HEK293 (cell line): Measurements from ENCODE around the gene AURKAIP1.

Experiments
- BCL11A ChIP-seq: fragments of 450-650 bp; formaldehyde crosslinking; IDR thresholded peaks from 2 replicates; pipeline ENCODE4 v1.5.1; 2016; ENCODE audit warnings: low read depth, missing biosample characterization, missing genetic modification characterization
- GLI4 ChIP-seq: fragments of 450-650 bp; formaldehyde crosslinking; IDR thresholded peaks from 2 replicates; pipeline ENCODE4 v1.5.1; 2016; ENCODE audit warnings: missing biosample characterization, missing genetic modification characterization
- MYNN ChIP-seq: fragments of 450-650 bp; formaldehyde crosslinking; IDR thresholded peaks from 2 replicates; pipeline ENCODE4 v1.5.1; 2016; ENCODE audit warnings: missing biosample characterization, missing genetic modification characterization, borderline replicate concordance
- YY1 ChIP-seq: fragments of 450-650 bp; formaldehyde crosslinking; IDR thresholded peaks from 2 replicates; pipeline ENCODE4 v1.5.1; 2018; ENCODE audit warnings: missing biosample characterization, missing genetic modification characterization
- ZNF132 ChIP-seq: fragments of 450-650 bp; formaldehyde crosslinking; IDR thresholded peaks from 2 replicates; pipeline ENCODE4 v1.5.1; 2017; ENCODE audit warnings: missing biosample characterization, missing genetic modification characterization, borderline replicate concordance
- ZNF596 ChIP-seq: fragments of 450-650 bp; IDR thresholded peaks from 2 replicates; pipeline ENCODE4 v1.5.0; 2018; ENCODE audit warnings: missing biosample characterization, mild to moderate bottlenecking, missing genetic modification characterization, moderate library complexity
- ZNF785 ChIP-seq: fragments of 450-650 bp; formaldehyde crosslinking; IDR thresholded peaks from 2 replicates; pipeline ENCODE4 v1.5.1; 2016; ENCODE audit warnings: missing biosample characterization, missing genetic modification characterization
- TF ChIP-seq, protein P1 (sequence below): fragments of 450-650 bp; formaldehyde crosslinking; IDR thresholded peaks from 2 replicates; pipeline ENCODE4 v1.5.1; 2016; ENCODE audit warnings: missing biosample characterization, missing genetic modification characterization
- TF ChIP-seq, protein P2 (sequence below): fragments of 450-650 bp; formaldehyde crosslinking; IDR thresholded peaks from 2 replicates; pipeline ENCODE4 v1.5.1; 2016; ENCODE audit warnings: missing biosample characterization, missing genetic modification characterization

DNA sequence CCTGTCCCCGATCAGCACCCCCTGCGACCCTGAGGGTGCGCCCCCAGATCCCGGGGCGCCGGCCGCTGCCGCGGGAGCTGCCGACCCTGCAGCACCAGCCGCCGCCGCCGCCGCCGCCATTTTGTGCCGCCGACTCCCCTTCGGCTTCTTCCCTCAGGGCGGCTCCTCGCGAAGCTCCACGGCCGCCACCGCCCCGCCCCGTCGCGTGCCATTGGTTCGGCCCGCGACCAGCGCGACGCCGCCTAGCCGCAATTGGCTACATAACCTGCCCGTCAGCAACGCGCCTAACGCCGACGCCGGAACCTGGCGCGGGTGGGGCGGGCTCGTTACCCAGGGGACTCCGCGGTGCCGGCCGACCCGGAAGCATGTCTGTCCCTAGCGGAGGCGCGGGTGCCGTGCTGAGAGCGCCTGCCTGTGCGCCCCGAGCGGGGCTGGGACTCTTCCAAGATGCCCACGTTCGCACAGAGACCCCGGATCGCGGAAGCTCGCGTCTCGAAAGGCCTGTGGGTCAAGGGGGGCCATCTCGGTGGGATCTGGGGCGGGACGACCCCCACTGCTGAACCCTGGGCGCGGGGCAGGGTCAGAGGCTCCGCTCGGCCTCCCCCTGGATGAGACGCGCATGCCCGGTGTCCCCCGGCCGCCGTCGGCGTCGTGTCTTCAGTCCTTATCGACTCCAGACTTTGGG is 24.3 kb upstream of the AURKAIP1 start, which contains the start of gene CCNL2:
- TF ChIP-seq, protein P1, sequence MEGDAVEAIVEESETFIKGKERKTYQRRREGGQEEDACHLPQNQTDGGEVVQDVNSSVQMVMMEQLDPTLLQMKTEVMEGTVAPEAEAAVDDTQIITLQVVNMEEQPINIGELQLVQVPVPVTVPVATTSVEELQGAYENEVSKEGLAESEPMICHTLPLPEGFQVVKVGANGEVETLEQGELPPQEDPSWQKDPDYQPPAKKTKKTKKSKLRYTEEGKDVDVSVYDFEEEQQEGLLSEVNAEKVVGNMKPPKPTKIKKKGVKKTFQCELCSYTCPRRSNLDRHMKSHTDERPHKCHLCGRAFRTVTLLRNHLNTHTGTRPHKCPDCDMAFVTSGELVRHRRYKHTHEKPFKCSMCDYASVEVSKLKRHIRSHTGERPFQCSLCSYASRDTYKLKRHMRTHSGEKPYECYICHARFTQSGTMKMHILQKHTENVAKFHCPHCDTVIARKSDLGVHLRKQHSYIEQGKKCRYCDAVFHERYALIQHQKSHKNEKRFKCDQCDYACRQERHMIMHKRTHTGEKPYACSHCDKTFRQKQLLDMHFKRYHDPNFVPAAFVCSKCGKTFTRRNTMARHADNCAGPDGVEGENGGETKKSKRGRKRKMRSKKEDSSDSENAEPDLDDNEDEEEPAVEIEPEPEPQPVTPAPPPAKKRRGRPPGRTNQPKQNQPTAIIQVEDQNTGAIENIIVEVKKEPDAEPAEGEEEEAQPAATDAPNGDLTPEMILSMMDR (tag by site-specific recombination), result peak; percentile 93
- TF ChIP-seq MYNN (tag by site-specific recombination) (no peak), ZNF132 (tag by site-specific recombination) (no peak), ZNF596 (tag by site-specific recombination) (no peak), BCL11A (tag by site-specific recombination) (no peak), GLI4 (tag by site-specific recombination) (no peak), YY1 (peak; percentile 90), ZNF785 (tag by site-specific recombination) (no peak)
- TF ChIP-seq, protein P2, sequence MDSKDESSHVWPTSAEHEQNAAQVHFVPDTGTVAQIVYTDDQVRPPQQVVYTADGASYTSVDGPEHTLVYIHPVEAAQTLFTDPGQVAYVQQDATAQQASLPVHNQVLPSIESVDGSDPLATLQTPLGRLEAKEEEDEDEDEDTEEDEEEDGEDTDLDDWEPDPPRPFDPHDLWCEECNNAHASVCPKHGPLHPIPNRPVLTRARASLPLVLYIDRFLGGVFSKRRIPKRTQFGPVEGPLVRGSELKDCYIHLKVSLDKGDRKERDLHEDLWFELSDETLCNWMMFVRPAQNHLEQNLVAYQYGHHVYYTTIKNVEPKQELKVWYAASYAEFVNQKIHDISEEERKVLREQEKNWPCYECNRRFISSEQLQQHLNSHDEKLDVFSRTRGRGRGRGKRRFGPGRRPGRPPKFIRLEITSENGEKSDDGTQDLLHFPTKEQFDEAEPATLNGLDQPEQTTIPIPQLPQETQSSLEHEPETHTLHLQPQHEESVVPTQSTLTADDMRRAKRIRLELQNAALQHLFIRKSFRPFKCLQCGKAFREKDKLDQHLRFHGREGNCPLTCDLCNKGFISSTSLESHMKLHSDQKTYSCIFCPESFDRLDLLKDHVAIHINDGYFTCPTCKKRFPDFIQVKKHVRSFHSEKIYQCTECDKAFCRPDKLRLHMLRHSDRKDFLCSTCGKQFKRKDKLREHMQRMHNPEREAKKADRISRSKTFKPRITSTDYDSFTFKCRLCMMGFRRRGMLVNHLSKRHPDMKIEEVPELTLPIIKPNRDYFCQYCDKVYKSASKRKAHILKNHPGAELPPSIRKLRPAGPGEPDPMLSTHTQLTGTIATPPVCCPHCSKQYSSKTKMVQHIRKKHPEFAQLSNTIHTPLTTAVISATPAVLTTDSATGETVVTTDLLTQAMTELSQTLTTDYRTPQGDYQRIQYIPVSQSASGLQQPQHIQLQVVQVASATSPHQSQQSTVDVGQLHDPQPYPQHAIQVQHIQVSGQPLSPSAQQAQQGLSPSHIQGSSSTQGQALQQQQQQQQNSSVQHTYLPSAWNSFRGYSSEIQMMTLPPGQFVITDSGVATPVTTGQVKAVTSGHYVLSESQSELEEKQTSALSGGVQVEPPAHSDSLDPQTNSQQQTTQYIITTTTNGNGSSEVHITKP (tag by site-specific recombination), result 0 out of 2 replicates have a peak, but pooled peaks have one; percentile 50
